Measurements from ENCODE around the gene SH3RF1.

SH3RF1 gene

DNA sequence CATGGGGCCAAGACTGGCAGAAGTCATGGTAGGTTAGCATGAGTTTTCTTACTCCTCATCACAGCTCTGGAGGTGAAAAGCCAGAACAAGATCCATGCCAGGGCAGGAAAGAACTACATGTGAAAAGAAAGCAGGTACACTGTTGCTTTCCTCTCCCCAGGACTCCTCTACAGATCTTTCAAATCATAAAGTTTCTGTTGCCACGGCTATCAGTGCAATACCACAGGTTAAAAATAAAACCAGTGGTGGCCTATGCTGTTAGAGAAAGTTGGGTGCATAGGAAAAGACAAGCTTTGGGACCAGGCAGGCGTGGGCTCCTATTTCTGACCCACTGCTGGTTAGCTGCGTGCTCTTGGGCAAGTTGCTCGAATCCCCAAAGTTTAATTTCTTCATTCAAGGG lies 81.4 kb downstream of the SH3RF1 start:
- FAIRE-seq = no peak
- DNase-seq (ENCODE audit: insufficient read length, low spot score) = no peak
- no peak for TF ChIP-seq CTCF (IDR thresholded peaks at IDR 0.05; ENCODE audit: insufficient read depth, missing control alignments)

DNA sequence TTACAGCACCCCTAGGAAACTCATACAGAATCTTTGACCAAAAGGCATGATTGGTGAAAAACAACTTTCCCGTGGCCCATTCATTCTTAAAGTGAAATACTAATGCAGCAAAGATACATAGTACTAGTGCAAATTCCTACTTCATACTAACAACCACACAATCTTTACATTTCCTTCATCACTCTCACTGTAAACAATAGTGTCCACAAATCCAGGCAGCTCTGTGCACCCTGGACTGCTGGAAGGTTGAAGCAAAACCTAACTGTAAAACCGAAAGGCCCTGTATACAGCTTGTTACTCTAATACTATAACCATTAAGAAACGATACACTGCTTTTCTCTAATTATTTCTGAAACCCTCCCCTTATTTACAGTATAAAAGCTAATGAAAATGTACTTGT lies 82.6 kb downstream of the SH3RF1 start:
- no peak for DNase-seq (ENCODE audit: insufficient read length, low spot score)
- no peak for TF ChIP-seq CTCF (IDR thresholded peaks at IDR 0.05; ENCODE audit: insufficient read depth, missing control alignments)
- FAIRE-seq = no peak

GRCh38 chr4:169185133-169185956 lies 85.4 kb downstream of the SH3RF1 start:
- DNase-seq (ENCODE audit: insufficient read length, low spot score) (no peak), FAIRE-seq (no peak)
- no peak for TF ChIP-seq CTCF (IDR thresholded peaks at IDR 0.05; ENCODE audit: insufficient read depth, missing control alignments)

DNA sequence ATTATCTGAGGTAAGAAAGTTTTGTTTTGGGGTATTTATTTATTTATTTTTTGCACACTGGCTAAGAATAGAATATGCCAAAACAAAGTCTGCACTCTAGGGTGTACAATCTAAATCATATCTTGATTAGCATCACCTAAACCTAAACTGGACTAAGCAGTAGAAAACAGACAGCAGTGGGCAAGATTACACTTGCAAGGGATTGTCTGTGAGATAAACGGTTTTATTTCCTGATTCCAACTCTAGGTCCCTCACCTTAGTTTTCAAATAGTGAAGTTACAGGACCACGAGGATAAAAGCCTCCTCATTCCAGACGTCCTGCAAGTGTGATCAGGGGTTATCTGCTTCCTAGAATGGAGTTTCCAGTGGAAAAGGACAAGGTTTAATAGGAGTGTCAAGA lies 86.1 kb downstream of the SH3RF1 start:
- DNase-seq (ENCODE audit: insufficient read length, low spot score) (no peak), FAIRE-seq (no peak)
- no peak for TF ChIP-seq CTCF (IDR thresholded peaks at IDR 0.05; ENCODE audit: insufficient read depth, missing control alignments)

GRCh38 chr4:169184236-169184635 lies 86.5 kb downstream of the SH3RF1 start:
- DNase-seq (ENCODE audit: insufficient read length, low spot score) = no peak
- no peak for FAIRE-seq
- TF ChIP-seq CTCF (IDR thresholded peaks at IDR 0.05; ENCODE audit: insufficient read depth, missing control alignments) = no peak

GRCh38 chr4:169183581-169183980 lies 87.2 kb downstream of the SH3RF1 start:
- no peak for FAIRE-seq
- no peak for TF ChIP-seq CTCF (IDR thresholded peaks at IDR 0.05; ENCODE audit: insufficient read depth, missing control alignments)

More at GRCh38 chr4:169183581-169183980, 87.2 kb downstream of the SH3RF1 start:
- no peak for DNase-seq (ENCODE audit: insufficient read length, low spot score)
